Colonic mucosa (tissue), 4 donors: Measurements from ENCODE around the gene LHPP. TPM values are rescaled to one million over a fixed set of nuclear protein-coding genes. Genes with fewer than 3 reads are reported as not detected.

Experiments used
- DNase-seq: peaks from one replicate; pipeline ENCODE4 v3.0.0-alpha.2; 2020
- H3K27ac ChIP-seq: fragments of 200-600 bp; one replicate; pipeline ENCODE4 v1.8.0; 2021
- H3K27me3 ChIP-seq: fragments of 200-600 bp; one replicate; pipeline ENCODE4 v1.8.0; 2021
- H3K36me3 ChIP-seq: fragments of 200-600 bp; one replicate; pipeline ENCODE4 v1.8.0; 2021
- H3K4me1 ChIP-seq: fragments of 200-600 bp; one replicate; pipeline ENCODE4 v1.8.0; 2021; ENCODE audit warnings: mild to moderate bottlenecking
- H3K4me3 ChIP-seq: fragments of 200-600 bp; one replicate; pipeline ENCODE4 v1.8.0; 2021
- H3K9ac ChIP-seq, 2 donors: one replicate each; pipeline ENCODE4 v1.7.0; 2013; ENCODE audit warnings: control low read depth in 2 of 2, low read depth in 2 of 2, low read length in 2 of 2
- H3K9me3 ChIP-seq: fragments of 200-600 bp; one replicate; pipeline ENCODE4 v1.8.0; 2021
- intact Hi-C: fragments of 100-400 bp; cut with DNase I; formaldehyde crosslinking; loops from one replicate; pipeline ENCODE4 v1.14.1; 2022
- total RNA-seq, 2 donors: library from RNA; stranded (reverse); fragmentation: NEBNext Ultra II Directional in 1 of 2; extraction: Animal tissue kit (Norgen Biotek cat#: 25700) in 1 of 2; gene quantifications; one replicate each; pipeline ENCODE4 v1.2.1, GENCODE V29; 2021
- TF ChIP-seq, protein P1 (sequence below): fragments of 200-600 bp; IDR thresholded peaks from one replicate; pipeline ENCODE4 v1.8.0; 2022; ENCODE audit warnings: antibody characterized with exemption, mild to moderate bottlenecking
- donor health status: healthy.
- donor health status: DM: no; HTN: no; CAD: no.
- donor health status: DM: no; HTN: no; CAD: no.

LHPP gene
- total RNA-seq, 2 donors from 2014 or later = 12.8 to 24.6 TPM

DNA sequence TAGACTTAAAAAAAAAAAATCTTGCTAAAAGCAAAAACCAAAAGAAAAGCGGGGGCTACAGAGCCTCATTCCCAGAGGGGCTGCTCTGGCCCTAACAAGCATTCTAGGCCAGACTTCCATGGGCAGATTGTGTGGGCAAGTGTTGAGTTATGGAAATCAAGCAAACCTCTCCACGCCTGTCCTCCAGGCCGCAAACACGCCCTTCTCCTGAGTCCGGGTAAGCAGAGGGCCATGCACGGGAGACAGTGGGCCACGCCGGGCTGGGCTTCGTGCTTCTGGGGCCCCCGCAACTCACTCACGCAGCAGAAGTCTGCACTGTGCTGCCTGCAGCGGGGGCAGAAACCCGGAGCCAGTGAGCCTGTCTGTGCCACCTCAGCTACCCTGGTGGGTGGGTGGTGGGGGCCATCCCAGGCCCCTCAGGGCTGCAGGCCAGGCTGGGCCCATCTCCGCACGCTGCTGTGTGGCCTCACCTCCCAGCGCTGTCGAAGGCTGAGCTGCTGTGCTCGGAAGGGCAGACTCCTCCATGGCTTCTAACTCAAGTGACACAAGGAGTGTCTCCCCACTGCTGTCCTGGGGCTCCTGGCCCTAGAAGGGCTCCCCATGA, 156.9 kb downstream of the LHPP start:
- TF ChIP-seq, protein P1, sequence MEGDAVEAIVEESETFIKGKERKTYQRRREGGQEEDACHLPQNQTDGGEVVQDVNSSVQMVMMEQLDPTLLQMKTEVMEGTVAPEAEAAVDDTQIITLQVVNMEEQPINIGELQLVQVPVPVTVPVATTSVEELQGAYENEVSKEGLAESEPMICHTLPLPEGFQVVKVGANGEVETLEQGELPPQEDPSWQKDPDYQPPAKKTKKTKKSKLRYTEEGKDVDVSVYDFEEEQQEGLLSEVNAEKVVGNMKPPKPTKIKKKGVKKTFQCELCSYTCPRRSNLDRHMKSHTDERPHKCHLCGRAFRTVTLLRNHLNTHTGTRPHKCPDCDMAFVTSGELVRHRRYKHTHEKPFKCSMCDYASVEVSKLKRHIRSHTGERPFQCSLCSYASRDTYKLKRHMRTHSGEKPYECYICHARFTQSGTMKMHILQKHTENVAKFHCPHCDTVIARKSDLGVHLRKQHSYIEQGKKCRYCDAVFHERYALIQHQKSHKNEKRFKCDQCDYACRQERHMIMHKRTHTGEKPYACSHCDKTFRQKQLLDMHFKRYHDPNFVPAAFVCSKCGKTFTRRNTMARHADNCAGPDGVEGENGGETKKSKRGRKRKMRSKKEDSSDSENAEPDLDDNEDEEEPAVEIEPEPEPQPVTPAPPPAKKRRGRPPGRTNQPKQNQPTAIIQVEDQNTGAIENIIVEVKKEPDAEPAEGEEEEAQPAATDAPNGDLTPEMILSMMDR = no peak
- no peaks in the 10 kb centered on the region for H3K4me1 ChIP-seq
- intact Hi-C loops = no loop called here
- no peak overlapping the region for H3K4me3 ChIP-seq
- no peak overlapping the region for H3K27ac ChIP-seq
- H3K9ac ChIP-seq = no peak overlapping the region
- no peak for DNase-seq
- no peaks in the 10 kb centered on the region for H3K27me3 ChIP-seq
- H3K36me3 ChIP-seq = peaks cover 4% of the 10 kb centered on the region
- H3K9me3 ChIP-seq = no peaks in the 10 kb centered on the region

DNA sequence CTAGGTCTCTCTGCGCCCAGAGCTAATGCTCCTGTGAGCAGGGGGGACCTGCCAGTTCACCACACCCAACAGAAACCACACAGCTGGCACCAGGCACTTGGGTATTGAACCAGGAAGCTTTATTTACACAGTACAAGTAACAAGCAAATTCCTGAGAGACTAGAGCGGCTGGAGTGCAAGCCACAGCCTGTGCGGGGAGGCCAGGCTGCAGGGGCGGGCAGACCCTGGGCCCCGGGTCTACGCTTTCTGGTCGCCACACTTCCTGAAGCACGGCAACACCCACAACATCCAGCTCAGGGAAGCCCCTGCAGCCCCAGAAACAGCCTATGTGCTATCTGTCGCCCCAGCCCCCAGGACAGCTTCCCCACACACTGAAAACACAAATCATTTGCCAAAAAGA, 157.6 kb downstream of the LHPP start:
- TF ChIP-seq, protein P1 = no peak
- Histone ChIP-seq H3K9ac (peak overlapping the region in 1 of 2 donors; percentile 24), H3K27ac (no peak overlapping the region), H3K9me3 (no peaks in the 10 kb centered on the region), H3K4me1 (no peaks in the 10 kb centered on the region), H3K4me3 (no peak overlapping the region), H3K27me3 (no peaks in the 10 kb centered on the region), H3K36me3 (peaks cover 4% of the 10 kb centered on the region)
- peak; percentile 39 for DNase-seq
- intact Hi-C loops = no loop called here

DNA sequence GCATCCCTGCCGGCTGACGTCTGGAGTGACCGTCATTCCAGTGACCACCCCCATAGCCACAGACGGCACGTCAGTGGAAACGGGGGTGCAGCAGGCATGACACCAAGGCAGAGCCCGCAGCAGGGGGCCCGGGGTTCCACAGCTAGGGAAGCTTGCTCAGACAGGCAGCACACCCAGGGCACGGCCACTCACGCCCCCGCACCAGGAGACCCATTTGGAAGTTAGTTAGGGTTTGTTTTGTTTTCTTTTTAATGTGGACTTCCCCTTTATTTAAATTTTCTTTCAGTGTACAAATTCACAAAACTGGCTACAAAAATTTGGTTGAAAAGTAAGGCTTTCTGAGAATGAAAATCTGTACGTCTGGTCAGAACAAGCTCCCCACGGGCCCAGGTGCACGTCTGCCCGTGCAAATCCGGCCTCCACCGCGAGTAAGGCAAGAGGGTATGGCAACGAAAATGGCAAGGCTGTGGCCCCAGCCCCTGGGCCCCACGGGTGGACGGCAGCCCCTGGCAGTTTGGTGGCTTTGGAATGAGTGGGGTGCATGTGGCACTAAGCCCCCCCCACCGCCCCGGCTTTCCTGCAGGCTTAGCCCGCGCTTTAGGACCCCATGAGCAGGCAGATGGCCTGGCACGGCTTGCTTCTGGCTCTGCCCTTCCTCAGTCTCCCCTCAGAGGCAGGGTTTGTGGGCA, 158.3 kb downstream of the LHPP start:
- no peak overlapping the region for H3K9ac ChIP-seq
- H3K36me3 ChIP-seq = peaks cover 4% of the 10 kb centered on the region
- no peaks in the 10 kb centered on the region for H3K4me1 ChIP-seq
- DNase-seq = no peak
- no peaks in the 10 kb centered on the region for H3K27me3 ChIP-seq
- no peak overlapping the region for H3K27ac ChIP-seq
- no peaks in the 10 kb centered on the region for H3K9me3 ChIP-seq
- TF ChIP-seq, protein P1 = no peak
- intact Hi-C loops = no loop called here
- no peak overlapping the region for H3K4me3 ChIP-seq

DNA sequence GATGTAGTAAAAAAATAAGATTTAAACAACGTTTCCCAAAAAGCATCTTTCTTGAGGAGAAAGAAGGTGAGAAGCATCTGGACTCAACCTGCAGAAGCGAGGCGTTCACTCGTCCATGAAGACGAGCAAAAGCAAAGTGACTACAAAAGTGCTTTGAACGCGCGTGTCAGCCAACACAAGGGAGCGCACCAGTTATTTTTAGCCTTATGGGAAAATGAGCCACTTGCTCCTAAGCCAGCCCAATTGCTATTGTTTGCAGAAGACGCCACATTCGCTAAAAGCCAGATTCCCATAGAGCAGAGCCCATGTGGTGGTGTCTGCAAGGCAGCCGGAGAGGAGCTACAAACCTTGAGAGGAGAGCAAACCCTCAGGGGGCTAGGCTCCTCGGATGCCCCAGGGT, 160.0 kb downstream of the LHPP start:
- H3K27ac ChIP-seq = no peak overlapping the region
- intact Hi-C loops = no loop called here

DNA sequence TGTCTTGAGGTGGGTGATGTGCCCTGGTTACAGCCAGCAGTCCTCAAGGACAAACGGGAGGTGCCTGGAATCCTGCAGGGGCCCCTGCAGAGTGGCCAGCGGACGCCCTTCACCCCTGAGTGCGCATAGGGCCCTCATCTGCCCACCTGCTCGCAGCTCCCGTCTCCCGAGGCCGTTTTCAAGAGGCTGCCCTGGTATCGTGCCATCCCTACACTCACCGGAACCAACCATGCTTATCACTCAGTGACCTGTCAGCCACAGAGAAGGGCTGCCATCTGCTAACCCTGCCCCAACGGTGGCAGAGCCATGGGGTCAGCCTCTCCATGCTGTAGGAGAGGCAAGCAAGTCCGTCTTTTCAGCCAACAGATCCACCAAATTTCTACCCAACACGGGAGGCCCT, 160.5 kb downstream of the LHPP start:
- Histone ChIP-seq H3K27me3 (no peaks in the 10 kb centered on the region), H3K4me3 (no peak overlapping the region), H3K9me3 (no peaks in the 10 kb centered on the region), H3K4me1 (peaks cover 6% of the 10 kb centered on the region), H3K9ac (no peak overlapping the region), H3K27ac (no peak overlapping the region), H3K36me3 (peaks cover 3% of the 10 kb centered on the region)
- DNase-seq = no peak
- TF ChIP-seq, protein P1 = no peak
- intact Hi-C loops = no loop called here

More for the DNA sequence above, 160.0 kb downstream of the LHPP start:
- DNase-seq = no peak
- Histone ChIP-seq H3K9ac (no peak overlapping the region), H3K9me3 (no peaks in the 10 kb centered on the region), H3K27me3 (no peaks in the 10 kb centered on the region), H3K4me1 (peaks cover 2% of the 10 kb centered on the region), H3K36me3 (peaks cover 4% of the 10 kb centered on the region), H3K4me3 (no peak overlapping the region)
- TF ChIP-seq, protein P1 = no peak
